ENCODE data around the gene IFFO2.

GRCh38 chr1:18946550-18947381 lies 9.7 kb downstream of the IFFO2 start:
- TF ChIP-seq GATA2 (IDR thresholded peaks at IDR 0.05; ENCODE audit: insufficient read depth, insufficient read length, low read depth, low read length) (no peak), CTCF (IDR thresholded peaks at IDR 0.05; ENCODE audit: extremely low read depth in 1 of 2, insufficient read depth in 1 of 2, low read depth in 1 of 2, low read length in 2 of 2) (no peak), POLR2AphosphoS5 (IDR thresholded peaks at IDR 0.05; ENCODE audit: insufficient read depth, low read depth, low read length) (no peak), JUN (IDR thresholded peaks at IDR 0.05; ENCODE audit: borderline replicate concordance, insufficient read depth, insufficient read length, low read depth) (no peak), POLR2A (IDR thresholded peaks at IDR 0.05; ENCODE audit: low read depth, low read length) (no peak), EZH2 (IDR thresholded peaks at IDR 0.05; ENCODE audit: borderline replicate concordance, low read depth, low read length, severe bottlenecking) (no peak)
